GM12878 (cell line): Measurements from ENCODE around the gene PRKCD. TPM values are rescaled to one million over a fixed set of nuclear protein-coding genes. Genes with fewer than 3 reads are reported as not detected.

Source experiments
- ATAC-seq: fragments of 200-7000 bp; cut with Tn5 transposase; 3 replicates; pipeline ENCODE4 v1.9.1; 2020; ENCODE audit warnings: mild to moderate bottlenecking, moderate library complexity
- BruUV-seq: library from RNA; stranded (reverse); fragments of 400-500 nt; replicated peaks from 2 replicates; lab custom pipeline; 2021; lab: Mats Ljungman, UMichigan
- CTCF ChIA-PET: fragments of 300-600 bp; sonication (Branson Sonifier 250); formaldehyde crosslinking; extraction: SDS; loops from one replicate; lab custom pipeline; 2021; ENCODE audit warnings: inconsistent platforms; lab: Yijun Ruan, JAX
- POLR2A ChIA-PET: fragments of 350-600 bp; formaldehyde crosslinking; extraction: SDS; loops from one replicate; lab custom pipeline; 2021; ENCODE audit warnings: inconsistent platforms; lab: Charles Lee
- RAD21 ChIA-PET: fragments of 300-600 bp; sonication (Branson Sonifier 250); formaldehyde crosslinking; loops from one replicate; lab custom pipeline; 2023; ENCODE audit warnings: antibody characterized with exemption; ENCODE audit not compliant: unreplicated experiment; lab: Charles Lee
- SMC1A ChIA-PET: fragments of 300-600 bp; sonication (Branson Sonifier 250); formaldehyde crosslinking; loops from one replicate; lab custom pipeline; 2023; ENCODE audit not compliant: unreplicated experiment, uncharacterized antibody; lab: Charles Lee
- DNase-seq: peaks from one replicate; pipeline ENCODE4 v3.0.0-alpha.2; 2011; ENCODE audit warnings: low read depth, low spot score
- FAIRE-seq: peaks from 3 replicates; lab custom pipeline; 2011; peaks lifted over from hg19 to GRCh38; lab: Jason Lieb, UNC
- H2AFZ ChIP-seq: 2 replicates; pipeline ENCODE4 v1.6.0; 2011; ENCODE audit warnings: low read depth, low read length, control low read depth; ENCODE audit not compliant: control insufficient read depth
- H3K27ac ChIP-seq: 2 replicates; pipeline ENCODE4 v1.5.1; 2011; ENCODE audit warnings: control low read depth; ENCODE audit not compliant: control insufficient read depth, insufficient read depth
- H3K27me3 ChIP-seq, 2 experiments: replicated peaks in 1 of 2; 2 replicates each; pipeline versions ENCODE4 v1.6.0 to v1.6.1; 2011; ENCODE audit warnings: low read length in 1 of 2; ENCODE audit not compliant: control insufficient read depth in 2 of 2, insufficient read depth in 2 of 2
- H3K36me3 ChIP-seq, 2 experiments: 2 replicates each; pipeline ENCODE4 v1.5.1; 2011; ENCODE audit warnings: low read length in 1 of 2; ENCODE audit not compliant: control insufficient read depth in 2 of 2, insufficient read depth in 2 of 2
- H3K4me1 ChIP-seq: 2 replicates; pipeline ENCODE4 v1.6.1; 2011; ENCODE audit warnings: mild to moderate bottlenecking, low read length, moderate library complexity, mixed read lengths; ENCODE audit not compliant: control insufficient read depth, insufficient read depth
- H3K4me2 ChIP-seq: 2 replicates; pipeline ENCODE4 v1.6.0; 2011; ENCODE audit warnings: control low read depth; ENCODE audit not compliant: control insufficient read depth, insufficient read depth
- H3K4me3 ChIP-seq: fragments of 200-600 bp; sonication (generic); 2 replicates; pipeline ENCODE4 v1.5.1; 2016
- H3K79me2 ChIP-seq: 2 replicates; pipeline ENCODE4 v1.6.0; 2011; ENCODE audit warnings: low read length; ENCODE audit not compliant: control insufficient read depth, insufficient read depth
- H3K9ac ChIP-seq: 2 replicates; pipeline ENCODE4 v1.8.0; 2011; ENCODE audit warnings: low read length, control low read depth, mixed read lengths; ENCODE audit not compliant: control insufficient read depth, insufficient read depth
- H3K9me3 ChIP-seq: replicated peaks from 3 replicates; pipeline ENCODE4 v1.5.1; 2011; ENCODE audit warnings: mild to moderate bottlenecking, low read length; ENCODE audit not compliant: control insufficient read depth, insufficient read depth
- H4K20me1 ChIP-seq: 2 replicates; pipeline ENCODE4 v1.6.0; 2011; ENCODE audit not compliant: control insufficient read depth, insufficient read depth
- CHD1 ChIP-seq: IDR thresholded peaks from 2 replicates; pipeline ENCODE4 v1.6.1; 2012; ENCODE audit warnings: low read depth, low read length, improper control_type of control experiment
- HCFC1 ChIP-seq: fragments of 150-350 bp; IDR thresholded peaks from 2 replicates; pipeline ENCODE4 v1.6.1; 2014; ENCODE audit warnings: low read length
- IKZF1 ChIP-seq: fragments of 450-650 bp; conservative IDR thresholded peaks from 2 replicates; pipeline ENCODE4 v1.6.1; 2017; ENCODE audit warnings: antibody characterized with exemption, mild to moderate bottlenecking
- IRF4 ChIP-seq: IDR thresholded peaks from 2 replicates; pipeline ENCODE4 v1.6.1; 2011; ENCODE audit warnings: low read depth, low read length
- LARP7 ChIP-seq: fragments of 450-650 bp; IDR thresholded peaks from 2 replicates; pipeline ENCODE4 v1.6.1; 2017; ENCODE audit warnings: mild to moderate bottlenecking
- MLLT1 ChIP-seq: fragments of 450-650 bp; IDR thresholded peaks from 2 replicates; pipeline ENCODE4 v1.6.1; 2016; ENCODE audit warnings: mild to moderate bottlenecking
- NKRF ChIP-seq: fragments of 450-650 bp; conservative IDR thresholded peaks from 2 replicates; pipeline ENCODE4 v1.6.1; 2017; ENCODE audit warnings: mild to moderate bottlenecking, moderate library complexity
- NR2F1 ChIP-seq: fragments of 450-650 bp; conservative IDR thresholded peaks from 2 replicates; pipeline ENCODE4 v1.6.1; 2017; ENCODE audit warnings: mild to moderate bottlenecking
- POLR2AphosphoS5 ChIP-seq: IDR thresholded peaks from 2 replicates; pipeline ENCODE4 v1.6.1; 2011; ENCODE audit warnings: mild to moderate bottlenecking, low read length, inconsistent platforms
- PRDM15 ChIP-seq: fragments of 450-650 bp; formaldehyde crosslinking; IDR thresholded peaks from 2 replicates; pipeline ENCODE4 v1.4.0; 2020; ENCODE audit warnings: mild to moderate bottlenecking, moderate library complexity
- RBBP5 ChIP-seq: fragments of 200-600 bp; sonication (generic); conservative IDR thresholded peaks from 2 replicates; pipeline ENCODE4 v1.6.1; 2016
- ZSCAN29 ChIP-seq: fragments of 450-650 bp; IDR thresholded peaks from 2 replicates; pipeline ENCODE4 v1.6.1; 2017; ENCODE audit warnings: mild to moderate bottlenecking, moderate library complexity
- ZZZ3 ChIP-seq: IDR thresholded peaks from 2 replicates; pipeline ENCODE4 v1.6.1; 2011; ENCODE audit warnings: low read depth; ENCODE audit not compliant: control insufficient read depth, insufficient read length
- WGBS: methylation state at CpG from one replicate; pipeline ENCODE4 v1.1.6; 2016; ENCODE audit warnings: low lambda C conversion rate; ENCODE audit not compliant: insufficient replicate concordance, insufficient coverage; ENCODE audit errors: missing lambda C conversion rate; 5-methylcytosine and 5-hydroxymethylcytosine counted together
- in situ Hi-C: fragments of 300-500 bp; cut with MboI; formaldehyde crosslinking; loops from 9 replicates; pipeline ENCODE4 v1.14.3; 2018; ENCODE audit warnings: mixed read lengths
- intact Hi-C: fragments of 100-400 bp; cut with micrococcal nuclease; formaldehyde crosslinking; loops from one replicate; pipeline ENCODE4 v1.14.2; 2022; ENCODE audit not compliant: unreplicated experiment
- polyA plus RNA-seq, 11 experiments: library from polyadenylated mRNA; depleted of rRNA in 4 of 11; unstranded in 6 of 11; stranded (reverse) in 5 of 11; fragments of >200 nt; fragmentation: Nextera tagmentation in 4 of 11; fragmentation: Illumina TruSeq in 1 of 11; extraction: Ambion mirVana in 4 of 11; extraction: Trizol in 1 of 11; gene quantifications; 1 replicate in 1 of 11; 2 replicates in 10 of 11; pipeline versions ENCODE4 v1.2.1 to v1.2.3, GENCODE V29; 2011 to 2016; ENCODE audit warnings: inconsistent platforms in 2 of 11, missing spikeins in 2 of 11, low read depth in 1 of 11
- total RNA-seq, 4 experiments: library from RNA; depleted of rRNA in 3 of 4; stranded (reverse); fragments of >200 nt in 3 of 4; fragmentation: Illumina TruSeq in 1 of 4; extraction: Trizol in 1 of 4; gene quantifications; 2 replicates each; pipeline versions ENCODE4 v1.2.1 to v1.2.3, GENCODE V29; 2013 to 2021

PRKCD gene
- total and polyA plus RNA-seq, 10 of the 15 experiments (the other 5 are each of a cell fraction or from before 2014, with no cell fraction given) = 10.0 to 114 (median 42.4) TPM

GRCh38 chr3:53226142-53226840, 65.3 kb downstream of the PRKCD start:
- no peaks in the 10 kb centered on the region for H3K79me2 ChIP-seq

More at GRCh38 chr3:53226142-53226840, 65.3 kb downstream of the PRKCD start:
- H3K27me3 ChIP-seq = no peaks in the 10 kb centered on the region
- FAIRE-seq (no peak), ATAC-seq (no peak)
- no peaks in the 10 kb centered on the region for H3K4me1 ChIP-seq
- H3K27ac ChIP-seq = no peak overlapping the region
- CTCF ChIA-PET = no interaction called here
- intact Hi-C loops = no loop called here
- no peaks in the 10 kb centered on the region for H3K9me3 ChIP-seq
- SMC1A ChIA-PET = interaction anchor here (1.4 kb wide), 1 partner anchor 8 kb away, joined by 3 read pairs; no protein-coding TSS in a partner anchor
- POLR2A ChIA-PET = interaction anchor here (0.5 kb wide), 1 partner anchor 20 kb away, joined by 3 read pairs; no protein-coding TSS in a partner anchor
- RAD21 ChIA-PET = no interaction called here
- no peak overlapping the region for H2AFZ ChIP-seq
- 70% methylated on average over 12 of the region's 12 CpGs for WGBS
- no peak overlapping the region for H3K4me3 ChIP-seq
- in situ Hi-C loops = no loop called here
- no peak overlapping the region for H3K9ac ChIP-seq
- no peak overlapping the region for H3K4me2 ChIP-seq
- no TSS peak for BruUV-seq
- peaks cover 41 to 60% of the 10 kb centered on the region in 2 experiments; a peak in 3 of 4 replicates for H3K36me3 ChIP-seq
- H4K20me1 ChIP-seq = no peaks in the 10 kb centered on the region; the same call in 1 of the 2 replicates
- TF ChIP-seq NKRF (no peak), HCFC1 (no peak), IKZF1 (no peak), IRF4 (no peak), NR2F1 (no peak), RBBP5 (no peak), LARP7 (no peak), CHD1 (no peak), MLLT1 (no peak), PRDM15 (no peak), ZZZ3 (no peak), ZSCAN29 (no peak), POLR2AphosphoS5 (no peak)
- TF ChIP-seq, all 136 proteins: peak for 0
- DNase-seq = no peak
